GM19240 (cell line): ENCODE results near the gene MPP3.
"Not testable (repeated sequence)": the region's sequence is repeated elsewhere in the genome, so short reads cannot be mapped to it uniquely, and the experiment has no call there.

Experiments used
- DNase-seq: peaks from one replicate; pipeline ENCODE4 v3.0.0; 2011; ENCODE audit warnings: low spot score; ENCODE audit not compliant: insufficient read length

Gene MPP3, protein sequence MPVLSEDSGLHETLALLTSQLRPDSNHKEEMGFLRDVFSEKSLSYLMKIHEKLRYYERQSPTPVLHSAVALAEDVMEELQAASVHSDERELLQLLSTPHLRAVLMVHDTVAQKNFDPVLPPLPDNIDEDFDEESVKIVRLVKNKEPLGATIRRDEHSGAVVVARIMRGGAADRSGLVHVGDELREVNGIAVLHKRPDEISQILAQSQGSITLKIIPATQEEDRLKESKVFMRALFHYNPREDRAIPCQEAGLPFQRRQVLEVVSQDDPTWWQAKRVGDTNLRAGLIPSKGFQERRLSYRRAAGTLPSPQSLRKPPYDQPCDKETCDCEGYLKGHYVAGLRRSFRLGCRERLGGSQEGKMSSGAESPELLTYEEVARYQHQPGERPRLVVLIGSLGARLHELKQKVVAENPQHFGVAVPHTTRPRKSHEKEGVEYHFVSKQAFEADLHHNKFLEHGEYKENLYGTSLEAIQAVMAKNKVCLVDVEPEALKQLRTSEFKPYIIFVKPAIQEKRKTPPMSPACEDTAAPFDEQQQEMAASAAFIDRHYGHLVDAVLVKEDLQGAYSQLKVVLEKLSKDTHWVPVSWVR

DNA sequence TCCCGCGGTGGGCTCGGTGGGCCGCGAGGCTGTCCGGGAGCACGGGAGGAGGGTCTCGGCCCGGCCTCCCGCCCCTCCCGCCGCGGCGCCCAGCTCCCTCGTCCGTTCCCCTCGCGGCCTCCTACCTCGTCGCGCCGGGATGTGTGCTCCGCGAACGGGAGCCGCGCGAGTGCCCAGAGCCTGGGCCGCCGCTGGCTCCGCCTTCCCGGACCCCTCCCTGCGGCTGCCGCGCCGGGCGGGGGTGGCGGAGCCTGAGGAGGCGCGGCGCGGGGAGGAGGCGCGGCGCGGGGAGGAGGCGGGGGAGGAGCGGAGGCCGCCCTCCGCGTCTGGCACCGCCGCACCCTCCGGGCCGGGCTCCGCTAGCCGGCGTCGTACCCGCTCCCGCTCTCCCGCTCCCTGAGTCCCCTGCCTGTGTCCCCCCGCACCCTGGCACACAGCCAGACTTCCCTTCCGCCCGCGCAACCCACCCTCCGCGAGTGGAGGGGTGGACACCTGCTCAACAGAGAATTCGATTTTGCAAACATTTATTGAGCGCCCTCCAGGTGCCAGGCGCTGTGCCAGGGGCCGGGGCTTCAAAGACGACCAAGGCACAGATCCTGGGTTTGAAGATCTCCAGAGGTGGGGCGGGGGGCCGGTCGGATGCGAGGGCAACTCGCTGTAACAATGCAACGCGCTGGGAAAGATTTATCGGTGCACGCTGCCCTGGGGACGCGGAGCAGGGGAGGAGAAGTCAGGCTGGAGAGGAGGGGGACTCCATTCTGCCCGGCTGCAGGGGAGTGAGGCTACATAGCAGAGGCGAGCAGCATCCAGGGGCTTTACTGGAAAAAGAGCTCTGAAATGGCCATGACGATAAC lies at the start of gene MPP3:
TSS of gene MPP3 (minus strand) at position 171 of the 854 bp plus-strand sequence. CDS start 1,240 bp downstream, outside the sequence.
- DNase-seq = no peak

DNA sequence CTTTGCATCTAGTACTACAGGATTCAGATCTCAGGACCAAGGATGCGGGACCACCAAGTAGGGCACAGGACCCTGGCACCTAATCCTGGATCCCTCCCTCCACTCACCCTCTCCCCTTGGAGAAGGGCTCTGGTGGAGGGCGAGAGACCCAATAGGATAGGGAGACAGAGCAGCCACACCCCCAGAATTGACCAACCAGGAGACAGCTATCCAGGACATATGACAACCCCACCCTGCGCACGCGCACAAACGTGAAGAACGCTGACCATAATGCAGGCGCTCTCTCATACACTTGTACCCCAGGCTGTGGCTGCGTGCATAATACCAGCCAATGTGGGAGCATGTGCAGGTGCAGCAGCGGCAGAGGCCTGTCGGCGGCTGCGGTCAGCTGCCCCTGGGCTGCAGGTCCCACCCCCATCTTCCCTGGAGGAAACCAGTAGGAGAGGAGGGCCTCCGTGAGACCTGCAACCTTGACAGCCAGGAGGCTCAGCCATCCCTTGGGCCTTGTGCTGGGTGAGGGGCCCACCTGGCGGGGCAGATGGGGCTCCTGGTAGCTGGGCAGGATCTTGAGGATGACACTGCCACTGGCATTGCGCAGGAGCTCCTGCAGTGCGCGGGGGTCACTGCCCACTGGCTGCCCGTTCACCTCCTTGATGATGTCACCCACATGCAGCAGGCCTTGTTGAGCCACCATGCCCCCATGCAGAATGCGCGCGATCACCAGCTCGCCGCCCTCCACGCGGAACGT lies 49.0 kb upstream of the MPP3 start:
- no peak for DNase-seq

DNA sequence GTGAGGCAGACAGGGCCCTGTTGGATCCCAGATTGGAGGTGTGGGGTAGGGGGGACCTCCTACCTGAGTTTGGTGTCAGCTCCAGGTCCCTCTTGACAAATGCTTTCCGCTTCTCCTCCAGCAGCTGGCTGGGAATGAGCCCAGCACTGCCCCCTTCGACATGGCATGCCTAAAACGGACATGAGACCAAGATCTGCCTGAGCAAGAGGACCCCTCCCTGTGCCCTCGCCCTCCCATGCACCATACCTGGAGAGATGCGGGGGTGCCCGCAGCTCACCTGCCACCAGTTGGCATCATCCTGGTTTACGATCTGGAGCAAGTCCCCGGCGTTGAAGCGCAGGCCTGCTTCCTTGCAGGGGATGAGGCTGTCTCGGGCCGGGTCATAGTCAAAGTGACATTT lies 48.2 kb upstream of the MPP3 start:
- no peak for DNase-seq

DNA sequence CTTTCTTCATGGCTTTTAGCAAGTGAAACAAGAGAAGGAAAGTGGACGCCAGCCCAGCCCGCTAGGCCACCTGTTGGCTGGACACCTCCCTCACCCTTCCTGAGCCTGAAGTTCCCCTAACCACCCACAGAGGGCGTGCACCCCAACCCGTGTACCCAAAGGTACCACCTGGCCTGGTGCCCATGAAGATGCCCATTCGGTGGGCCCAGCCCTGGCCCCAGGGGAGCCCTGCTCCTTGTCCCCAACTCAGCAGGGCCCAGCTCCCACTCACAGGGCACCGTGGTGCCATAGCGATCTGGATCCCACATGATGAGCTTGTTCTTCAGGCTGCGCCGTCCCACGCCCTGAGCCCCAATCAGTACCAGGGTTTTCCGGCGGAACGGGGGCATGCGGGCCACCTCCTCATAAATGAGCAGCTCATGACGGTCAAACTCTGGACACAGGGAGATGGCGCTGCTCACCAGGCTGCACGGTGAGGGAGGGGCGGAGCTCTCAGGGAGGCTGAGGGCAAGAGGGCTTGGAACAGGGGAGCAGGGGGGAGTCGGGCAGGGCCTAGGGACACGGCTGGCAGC lies 47.6 kb upstream of the MPP3 start:
- no peak for DNase-seq

DNA sequence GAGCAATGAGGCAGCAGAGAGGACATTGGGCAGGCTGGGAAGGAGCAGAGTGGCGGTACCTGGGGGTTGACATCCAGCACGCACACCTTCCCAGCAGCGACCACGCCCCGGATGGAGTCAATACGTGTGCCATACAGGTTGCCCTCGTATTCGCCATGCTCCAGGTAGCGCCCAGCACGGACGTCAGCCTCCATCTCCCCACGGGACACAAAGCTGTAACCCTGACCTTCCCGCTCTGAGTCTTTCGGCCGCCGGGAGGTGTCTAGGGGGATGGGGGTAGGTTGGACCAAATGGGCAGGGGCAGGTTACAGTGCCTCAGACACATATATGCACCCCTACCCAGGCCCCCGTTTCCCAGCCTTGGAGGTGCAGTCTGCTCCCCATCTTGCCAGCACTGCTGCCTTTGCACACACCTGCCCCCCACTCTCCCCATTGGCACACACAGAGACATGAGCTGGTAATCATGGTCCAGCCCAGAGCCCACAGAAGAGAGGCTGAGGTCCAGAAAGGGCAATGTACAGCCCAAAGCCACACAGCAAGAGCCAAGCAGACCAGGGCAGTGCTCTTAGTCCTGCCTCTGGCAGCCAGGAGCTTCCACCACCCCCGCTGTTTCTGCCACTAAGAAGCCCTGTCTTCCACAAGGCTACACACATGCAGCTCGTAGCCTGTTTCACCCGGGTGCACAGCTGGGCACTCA lies 46.9 kb upstream of the MPP3 start:
- DNase-seq = no peak

DNA sequence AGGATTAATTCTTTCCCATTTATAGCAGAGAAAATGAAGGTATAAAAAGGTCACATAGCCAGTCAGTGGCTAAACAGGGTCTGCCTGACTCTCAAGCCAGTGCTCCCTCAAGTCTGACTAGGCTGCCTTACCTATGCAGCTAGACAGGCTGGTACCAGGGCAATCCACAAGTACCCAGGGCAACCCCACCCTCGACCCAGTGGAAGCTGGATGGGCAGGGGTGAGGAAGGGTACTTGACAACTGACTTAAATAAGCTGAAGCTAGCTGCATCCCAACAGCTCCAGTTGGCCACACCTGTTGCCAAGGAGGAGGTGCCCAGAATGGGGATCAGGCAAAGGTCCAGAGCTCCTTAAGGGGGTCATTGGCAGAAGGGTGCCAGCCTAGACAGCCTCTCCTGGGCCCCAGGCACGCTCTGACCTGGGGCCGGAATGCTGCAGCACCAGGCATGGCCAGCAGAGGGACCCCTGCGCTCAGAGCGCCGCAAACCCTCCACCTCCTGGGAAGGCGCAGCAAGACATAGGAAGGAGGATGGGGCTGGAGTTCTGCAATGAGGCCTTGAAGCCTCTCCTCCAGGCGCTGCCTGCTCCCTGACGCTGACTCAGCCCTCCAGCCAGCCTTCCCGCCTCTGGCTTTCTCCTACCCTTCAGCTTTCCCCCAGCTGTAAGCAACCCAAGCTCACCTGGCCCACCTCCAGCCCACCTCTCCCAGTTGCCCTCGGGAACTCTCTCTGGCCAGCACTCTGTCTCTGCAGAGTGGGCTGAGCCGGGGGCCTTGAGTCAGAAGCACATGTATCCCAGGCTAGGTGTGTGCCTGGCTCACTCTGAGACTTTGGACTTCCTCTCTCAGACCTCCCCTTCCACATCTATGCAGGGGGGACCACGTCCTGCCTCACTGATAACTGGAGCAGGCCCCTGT lies 45.6 kb upstream of the MPP3 start:
- peak; percentile 67 for DNase-seq

DNA sequence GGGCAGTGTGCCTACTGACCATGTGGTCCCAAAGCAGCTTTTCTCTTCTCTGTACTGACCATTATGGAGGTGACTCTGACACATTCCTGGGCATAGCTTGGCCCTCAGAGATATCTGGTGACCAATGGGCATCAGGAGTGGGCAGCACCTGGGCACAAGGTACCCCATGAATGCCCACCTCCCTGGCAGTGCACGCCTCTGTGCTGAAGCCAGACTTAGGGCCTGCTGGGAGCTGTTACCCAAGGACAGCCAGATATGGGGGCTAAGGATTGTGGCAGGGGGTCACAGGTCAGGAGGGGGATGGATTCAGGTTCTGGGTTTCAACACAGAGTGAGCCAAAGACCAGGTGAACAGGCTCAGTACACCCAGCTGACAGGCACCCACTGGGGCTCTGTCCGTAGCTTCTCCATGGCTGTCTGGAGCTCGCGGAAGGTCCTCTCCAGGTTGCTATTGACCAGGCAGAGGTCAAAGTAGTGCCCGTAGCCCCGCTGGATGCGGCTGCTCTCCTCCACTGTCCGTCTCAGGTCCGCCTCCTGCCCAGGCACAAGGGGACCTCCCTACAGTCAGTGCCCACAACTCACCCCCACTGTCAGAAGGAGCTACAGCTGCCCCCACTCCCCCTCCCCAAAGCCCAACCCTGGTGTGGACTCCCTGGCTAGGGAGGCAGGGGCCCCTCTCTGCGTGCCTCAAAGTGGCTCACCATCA lies 44.7 kb upstream of the MPP3 start:
- no peak for DNase-seq

DNA sequence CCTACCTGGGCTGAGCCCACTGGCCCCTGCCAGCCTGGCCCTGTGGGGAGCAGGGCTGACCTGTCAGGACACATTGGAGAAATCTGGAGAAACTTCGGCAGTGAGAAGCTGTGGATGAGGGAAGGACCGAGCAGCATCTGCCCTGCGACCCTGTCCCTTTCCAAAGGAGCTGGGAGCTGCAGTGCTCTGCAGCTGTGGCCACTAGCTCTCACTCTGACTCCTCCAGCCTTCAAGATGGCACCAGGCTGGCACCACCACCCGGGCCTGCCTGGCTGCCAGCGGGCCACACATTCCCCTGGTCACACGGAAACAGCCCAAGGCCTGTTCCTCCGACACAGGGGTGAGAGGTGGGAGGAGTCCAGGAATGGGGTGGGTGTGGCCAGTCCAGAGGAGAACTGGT lies 44.1 kb upstream of the MPP3 start:
- no peak for DNase-seq

DNA sequence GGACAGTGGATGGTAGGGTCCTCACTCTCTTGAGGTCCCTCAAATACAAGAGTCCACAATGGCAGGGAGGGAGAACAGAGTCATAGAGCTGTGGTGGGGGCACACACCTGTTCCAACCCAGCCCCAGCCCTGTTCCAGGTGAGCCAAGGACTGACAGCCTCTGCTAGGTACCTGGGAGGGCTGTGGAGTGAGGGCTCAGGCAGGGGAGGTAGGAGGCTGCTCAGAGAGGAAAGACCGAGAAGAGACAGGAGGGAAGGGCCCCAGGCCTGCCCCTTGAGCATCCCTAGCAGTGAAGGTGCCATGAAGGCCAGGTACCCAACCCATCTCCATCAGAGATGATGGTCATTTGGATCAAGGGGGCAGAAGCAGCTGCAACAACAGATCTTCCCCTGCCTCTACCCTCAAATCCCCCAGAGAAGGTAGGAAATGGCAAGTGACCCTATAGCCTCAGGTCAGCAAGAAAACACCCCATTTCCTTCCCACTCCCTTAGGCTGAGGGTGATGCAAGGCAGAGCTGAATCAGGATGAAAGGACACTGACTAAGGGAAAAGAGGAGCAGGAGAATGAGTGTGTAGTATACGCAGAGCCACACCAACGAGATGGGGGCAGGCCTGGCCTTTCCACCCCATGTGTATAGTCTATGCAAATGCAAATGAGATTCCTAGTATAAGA lies 42.7 kb upstream of the MPP3 start:
- no peak for DNase-seq

DNA sequence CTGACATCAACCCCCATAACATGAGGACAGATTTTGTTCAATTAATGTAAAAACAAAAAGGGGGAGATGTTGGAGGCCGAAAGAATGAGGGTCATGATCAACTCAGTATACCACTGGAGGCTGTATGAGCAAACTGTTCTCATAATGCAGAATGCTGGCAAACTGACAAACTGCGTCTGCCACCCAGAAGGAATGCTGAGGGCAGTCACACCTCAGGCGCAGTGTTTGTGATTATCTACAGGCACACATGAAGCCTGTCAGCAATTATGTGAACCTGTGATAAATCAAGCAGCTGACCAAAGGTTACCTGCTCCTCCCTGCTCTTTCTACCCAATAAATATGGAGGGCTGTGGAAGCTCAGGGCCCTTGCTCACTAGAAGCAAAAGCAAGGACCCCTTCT lies 41.3 kb upstream of the MPP3 start:
- DNase-seq = no peak

DNA sequence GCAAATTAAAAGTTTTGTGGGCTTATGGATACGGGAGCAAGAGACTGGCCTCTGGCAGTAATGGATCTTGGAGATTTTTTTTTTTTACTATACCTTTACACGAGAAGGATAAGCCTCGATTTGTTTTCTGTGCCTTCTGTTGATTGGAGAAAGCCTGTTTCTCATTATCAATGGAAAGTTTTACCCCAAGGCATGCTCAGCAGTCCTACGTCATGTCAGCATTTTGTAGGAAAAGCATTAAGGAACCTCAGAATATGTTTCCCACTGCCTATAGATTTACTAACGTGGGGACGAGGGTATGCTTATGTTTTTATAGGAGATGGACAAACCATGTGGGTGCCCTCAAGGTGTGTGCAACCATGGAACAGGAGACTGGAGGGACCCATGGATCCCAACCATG lies 40.9 kb upstream of the MPP3 start:
- no peak for DNase-seq

DNA sequence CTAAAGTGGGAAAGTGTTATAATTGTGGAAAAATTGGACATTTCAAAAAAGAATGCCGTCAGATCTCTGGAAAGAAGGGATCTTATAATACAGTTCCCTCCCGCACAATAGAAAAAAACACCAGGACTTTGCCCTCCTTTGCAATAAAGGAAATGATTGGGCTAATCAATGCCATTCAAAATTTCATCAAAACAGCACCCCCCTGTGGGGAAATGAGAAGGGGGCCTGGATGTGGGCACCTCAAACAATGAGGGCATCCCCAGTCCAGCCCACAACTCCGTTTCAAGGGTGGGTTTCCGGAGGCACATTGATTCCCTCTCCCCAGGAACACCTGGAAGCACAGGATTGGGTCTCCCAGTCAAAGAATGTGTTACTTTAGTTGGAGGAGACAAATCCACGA lies 40.1 kb upstream of the MPP3 start:
- no peak for DNase-seq

DNA sequence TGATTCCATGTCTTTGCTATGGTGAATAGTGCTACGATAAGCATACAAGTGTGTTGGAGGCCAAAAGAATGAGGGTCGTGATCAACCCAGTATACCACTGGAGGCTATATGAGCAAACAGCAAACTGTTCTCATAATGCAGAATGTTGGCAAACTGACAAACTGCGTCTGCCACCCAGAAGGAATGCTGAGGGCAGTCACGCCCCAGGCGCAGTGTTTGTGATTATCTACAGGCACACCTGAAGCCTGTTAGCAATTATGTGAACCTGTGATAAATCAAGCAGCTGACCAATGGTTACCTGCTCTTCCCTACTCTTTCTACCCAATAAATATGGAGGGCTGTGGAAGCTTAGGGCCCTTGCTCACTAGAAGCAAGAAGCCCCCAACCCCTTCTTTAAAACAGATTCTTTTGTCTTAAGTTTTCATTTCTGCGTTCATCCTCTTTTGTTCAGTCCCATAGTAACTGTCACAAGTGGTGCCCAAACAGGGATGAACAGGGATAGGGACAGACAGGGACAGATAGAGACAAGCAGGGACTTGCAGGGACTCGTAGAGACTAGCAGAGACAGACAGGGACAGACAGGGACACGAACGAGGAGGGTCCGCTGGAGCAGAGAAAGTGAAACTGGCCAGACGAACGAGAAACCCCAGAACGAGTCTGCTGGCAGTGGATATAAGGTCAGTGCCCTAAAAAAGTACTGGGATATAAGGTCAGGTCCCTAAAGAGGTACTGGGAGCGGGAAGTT lies 39.2 kb upstream of the MPP3 start:
- DNase-seq = no peak

DNA sequence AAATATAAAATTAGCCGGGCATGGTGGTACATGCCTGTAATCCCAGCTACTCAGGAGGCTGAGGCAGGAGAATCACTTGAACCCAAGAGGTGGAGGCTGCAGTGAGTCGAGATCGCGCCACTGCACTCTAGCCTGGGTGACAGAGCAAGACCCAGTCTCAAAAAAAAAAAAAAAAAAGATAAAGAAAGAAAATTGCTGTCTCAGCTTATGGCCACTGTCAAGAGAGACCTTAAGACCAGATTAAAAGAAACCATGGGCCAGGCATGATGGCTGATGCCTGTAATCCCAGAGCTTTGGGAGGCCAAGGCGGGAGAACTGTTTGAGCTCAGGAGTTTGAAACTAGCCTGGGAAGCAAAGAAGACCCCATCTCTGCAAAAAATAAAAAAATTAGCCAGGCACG lies 36.1 kb upstream of the MPP3 start:
- DNase-seq = not testable (repeated sequence)

DNA sequence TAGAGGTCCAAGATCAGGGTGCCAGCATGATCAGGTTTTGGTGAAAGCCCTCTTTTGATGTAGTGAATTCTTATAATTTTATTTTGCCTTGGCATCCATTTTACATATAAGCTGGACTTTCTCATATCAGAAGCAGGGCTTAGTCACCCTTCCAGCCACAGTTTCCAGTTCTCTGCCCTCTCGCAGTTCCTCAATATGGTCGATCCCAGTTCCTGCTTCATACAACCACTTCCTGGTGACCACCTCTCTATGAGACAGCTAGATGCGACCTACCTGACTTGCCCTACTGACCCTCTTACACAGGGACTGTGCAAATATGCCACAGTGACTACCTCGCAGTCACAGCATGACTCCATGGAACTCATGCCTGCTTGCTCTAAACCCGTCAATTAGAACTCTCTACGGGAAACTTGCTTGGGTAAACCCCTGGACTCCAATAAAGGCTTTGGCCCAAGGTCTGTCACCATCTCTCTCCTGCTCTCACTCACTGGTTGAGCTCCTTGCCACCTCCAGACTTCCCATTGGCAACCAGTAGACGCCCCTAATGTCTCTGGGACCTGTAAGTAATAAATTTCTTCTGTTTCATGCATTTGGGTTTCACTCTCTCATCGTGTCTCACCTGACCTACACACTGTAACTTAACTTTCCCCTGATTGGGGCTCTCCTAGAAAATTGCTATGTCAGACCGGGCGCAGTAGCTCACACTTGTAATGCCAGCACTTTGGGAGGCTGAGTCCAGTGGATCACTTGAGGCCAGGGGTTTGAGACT lies 35.5 kb upstream of the MPP3 start:
- DNase-seq = no peak

DNA sequence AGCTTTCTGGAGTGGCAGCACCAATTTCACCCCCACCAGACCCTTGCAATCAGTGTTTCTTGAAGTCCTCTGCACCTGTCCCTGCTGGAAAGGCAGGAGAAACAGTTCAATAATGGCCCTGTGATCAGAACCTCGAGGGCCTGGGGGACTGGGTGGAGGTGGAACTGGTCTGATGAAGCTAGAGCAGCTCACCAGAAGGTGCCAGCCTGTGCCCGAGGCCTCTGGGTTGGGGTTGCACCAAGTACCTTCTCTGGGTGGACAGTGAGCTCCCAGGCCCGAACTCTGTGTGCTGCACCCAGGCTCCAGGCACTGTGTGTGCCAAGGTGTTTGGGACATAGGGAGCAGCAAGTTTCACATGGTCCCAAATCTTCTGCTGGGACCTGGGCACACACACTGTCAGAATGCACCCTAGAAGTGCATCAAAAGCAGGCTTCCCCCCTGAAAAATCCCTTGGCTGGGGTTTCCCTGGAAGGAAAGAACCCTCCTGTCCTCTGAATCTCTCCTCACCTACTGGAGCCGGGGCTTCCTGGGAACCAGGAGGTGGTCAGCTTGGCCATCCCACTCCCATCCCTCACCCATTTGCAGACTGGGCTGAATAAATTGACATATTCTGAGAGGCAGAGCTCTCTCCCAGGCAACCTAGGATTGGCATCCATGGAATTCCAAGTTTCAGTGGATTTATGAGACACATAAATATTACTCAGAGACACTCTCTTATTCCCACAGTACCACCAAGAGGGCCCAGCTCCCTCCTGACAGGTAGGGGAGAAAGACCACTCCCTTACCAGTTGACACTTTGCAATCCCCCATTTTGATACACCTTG lies 31.4 kb upstream of the MPP3 start:
- no peak for DNase-seq
